Natural killer cell (primary cell): Measurements from ENCODE around the gene SCNN1A. TPM values are rescaled to one million over a fixed set of nuclear protein-coding genes. Genes with fewer than 3 reads are reported as not detected.

Experiments
- ATAC-seq, 3 donors: fragments of 150-1000 bp in 2 of 3; fragments of 200-7000 bp in 1 of 3; cut with Tn5 transposase; 1 replicate in 1 of 3; 2 replicates in 2 of 3; pipeline ENCODE4 v1.10.0; 2021; ENCODE audit warnings: mild to moderate bottlenecking in 2 of 3, moderate library complexity in 2 of 3
- DNase-seq, 2 donors: peaks; one replicate each; pipeline versions ENCODE4 v3.0.0 to v3.0.0-alpha.2; 2013 to 2021; ENCODE audit warnings: mixed read lengths in 1 of 2
- H3K27ac ChIP-seq: one replicate; pipeline ENCODE4 v1.5.1; 2013; ENCODE audit warnings: mild to moderate bottlenecking, low read length
- H3K27me3 ChIP-seq: one replicate; pipeline ENCODE4 v1.6.1; 2013; ENCODE audit warnings: low read length; ENCODE audit not compliant: control insufficient read depth, insufficient read depth
- H3K36me3 ChIP-seq: one replicate; pipeline ENCODE4 v1.6.1; 2013; ENCODE audit warnings: low read length; ENCODE audit not compliant: control insufficient read depth, insufficient read depth
- H3K4me1 ChIP-seq: one replicate; pipeline ENCODE4 v1.6.1; 2013; ENCODE audit warnings: low read length; ENCODE audit not compliant: control insufficient read depth, insufficient read depth
- H3K4me3 ChIP-seq: one replicate; pipeline ENCODE4 v1.5.1; 2013; ENCODE audit warnings: low read length
- H3K9me3 ChIP-seq: one replicate; pipeline ENCODE4 v1.6.1; 2013; ENCODE audit warnings: low read length; ENCODE audit not compliant: control insufficient read depth, insufficient read depth
- H3K27ac Mint-ChIP-seq, 2 donors: one replicate each; pipeline ENCODE4 v1.8.0; 2022; ENCODE audit warnings: mild to moderate bottlenecking in 2 of 2, mixed read lengths in 2 of 2, moderate library complexity in 1 of 2
- H3K27me3 Mint-ChIP-seq, 2 donors: one replicate each; pipeline ENCODE4 v1.8.0; 2022; ENCODE audit warnings: low read depth in 2 of 2, mixed read lengths in 2 of 2
- H3K36me3 Mint-ChIP-seq: one replicate; pipeline ENCODE4 v1.8.0; 2022; ENCODE audit warnings: mixed read lengths
- H3K4me1 Mint-ChIP-seq, 2 donors: one replicate each; pipeline ENCODE4 v1.8.0; 2022; ENCODE audit warnings: mixed read lengths in 2 of 2
- H3K4me3 Mint-ChIP-seq: one replicate; pipeline ENCODE4 v1.8.0; 2022; ENCODE audit warnings: mild to moderate bottlenecking, moderate library complexity, mixed read lengths
- H3K9me3 Mint-ChIP-seq, 2 donors: one replicate each; pipeline ENCODE4 v1.8.0; 2022; ENCODE audit warnings: mixed read lengths in 2 of 2
- CTCF ChIP-seq: fragments of 200-600 bp; IDR thresholded peaks from one replicate; pipeline ENCODE4 v1.8.0; 2022; ENCODE audit warnings: antibody characterized with exemption
- WGBS: methylation state at CpG from one replicate; pipeline ENCODE4 v1.1.7; 2013; ENCODE audit warnings: missing lambda C conversion rate; ENCODE audit not compliant: insufficient coverage; 5-methylcytosine and 5-hydroxymethylcytosine counted together
- intact Hi-C: fragments of 100-400 bp; cut with micrococcal nuclease; formaldehyde crosslinking; loops from one replicate; pipeline ENCODE4 v1.14.2; 2022
- total RNA-seq, 4 donors: library from RNA; stranded (reverse); fragments of 120-200 nt in 1 of 4; gene quantifications; one replicate each; pipeline versions ENCODE4 v1.2.3 to v1.2.4, GENCODE V29; 2013 to 2022

Gene SCNN1A
- total RNA-seq, 3 donors from 2014 or later (not counting 1 experiment from before 2014, with no cell fraction given): 1.5 to 3.0 (median 1.5) TPM

GRCh38 chr12:6383572-6384498 is 8.5 kb upstream of the SCNN1A start, which contains the start of gene LTBR:
Gene LTBR (plus strand): TSS chr12:6384162. CDS start chr12:6384359, 197 bp downstream.
- H3K4me1 ChIP-seq: peaks cover 21% of the 10 kb centered on the region
- intact Hi-C loops: no loop called here
- no peaks in the 10 kb centered on the region for H3K36me3 ChIP-seq
- Mint-ChIP-seq H3K27ac (peak within 1 kb of the TSS in 1 of 2 donors; percentile 39), H3K4me3 (peak within 1 kb of the TSS; percentile 80), H3K27me3 (peaks cover 0 to 16% of the 10 kb centered on the region in 2 donors), H3K9me3 (no peaks in the 10 kb centered on the region), H3K4me1 (peaks cover 0 to 5% of the 10 kb centered on the region in 2 donors), H3K36me3 (no peaks in the 10 kb centered on the region)
- H3K9me3 ChIP-seq: no peaks in the 10 kb centered on the region
- WGBS: 12% methylated on average over 61 of the region's 62 CpGs
- DNase-seq (peak in 1 of 2 donors; percentile 33), ATAC-seq (peak; percentile 62 to 71 (median 64))
- no peak for TF ChIP-seq CTCF
- H3K27ac ChIP-seq: no peak within 1 kb of the TSS
- H3K4me3 ChIP-seq: peak within 1 kb of the TSS; percentile 34
- H3K27me3 ChIP-seq: no peaks in the 10 kb centered on the region

GRCh38 chr12:6382982-6383381 is 7.6 kb upstream of the SCNN1A start:
- Histone ChIP-seq H3K27ac (no peak overlapping the region), H3K4me3 (no peak overlapping the region), H3K9me3 (no peaks in the 10 kb centered on the region), H3K27me3 (no peaks in the 10 kb centered on the region), H3K4me1 (peaks cover 21% of the 10 kb centered on the region), H3K36me3 (no peaks in the 10 kb centered on the region)
- ATAC-seq (no peak), DNase-seq (no peak)
- Mint-ChIP-seq H3K4me1 (no peaks in the 10 kb centered on the region), H3K4me3 (peak overlapping the region; percentile 80), H3K36me3 (no peaks in the 10 kb centered on the region), H3K27ac (no peak overlapping the region), H3K9me3 (no peaks in the 10 kb centered on the region), H3K27me3 (peaks cover 0 to 16% of the 10 kb centered on the region in 2 donors)
- intact Hi-C loops: no loop called here
- 77% methylated on average over 4 of the region's 6 CpGs for WGBS
- TF ChIP-seq CTCF: no peak

- H3K4me1 ChIP-seq: peaks cover 26% of the 10 kb centered on the region
- 93% methylated on average over 7 of the region's 7 CpGs for WGBS
These were observed 7.0 kb upstream of the SCNN1A start for GRCh38 chr12:6382371-6382770.

More at GRCh38 chr12:6382371-6382770, 7.0 kb upstream of the SCNN1A start:
- TF ChIP-seq CTCF: no peak
- no peak overlapping the region for H3K27ac ChIP-seq
- no peak for DNase-seq
- Mint-ChIP-seq H3K4me3 (no peak overlapping the region), H3K9me3 (no peaks in the 10 kb centered on the region), H3K27ac (no peak overlapping the region), H3K36me3 (no peaks in the 10 kb centered on the region), H3K27me3 (peaks cover 0 to 16% of the 10 kb centered on the region in 2 donors), H3K4me1 (peaks cover 2 to 4% of the 10 kb centered on the region in 2 donors)
- H3K4me3 ChIP-seq: no peak overlapping the region
- no peaks in the 10 kb centered on the region for H3K9me3 ChIP-seq
- no peaks in the 10 kb centered on the region for H3K36me3 ChIP-seq
- no peaks in the 10 kb centered on the region for H3K27me3 ChIP-seq
- no peak for ATAC-seq
- intact Hi-C loops: no loop called here
